H1 (cell line): ENCODE data around the gene GPR176. TPM values are rescaled to one million over a fixed set of nuclear protein-coding genes. Genes with fewer than 3 reads are reported as not detected.

Experiments used
- CTCF ChIA-PET: fragments of 300-600 bp; sonication (Branson Sonifier 250); formaldehyde crosslinking; loops from one replicate; lab custom pipeline; 2021; ENCODE audit not compliant: partially characterized antibody; lab: Charles Lee
- POLR2A ChIA-PET: fragments of 300-600 bp; sonication (Branson Sonifier 250); formaldehyde crosslinking; loops from one replicate; lab custom pipeline; 2021; ENCODE audit warnings: inconsistent platforms; ENCODE audit not compliant: partially characterized antibody; lab: Charles Lee
- DNase-seq, 2 experiments: peaks; one replicate each; pipeline versions ENCODE4 v3.0.0 to v3.0.0-alpha.2; 2010 to 2022; ENCODE audit warnings: low spot score in 2 of 2, low read depth in 1 of 2, mixed read lengths in 1 of 2
- FAIRE-seq: peaks from 2 replicates; lab custom pipeline; 2011; peaks lifted over from hg19 to GRCh38; lab: Jason Lieb, UNC
- H2AFZ ChIP-seq: 2 replicates; pipeline ENCODE4 v1.8.1; 2012; ENCODE audit warnings: low read length, inconsistent platforms
- H2AK5ac ChIP-seq: 2 replicates; pipeline ENCODE4 v1.6.1; 2013; ENCODE audit warnings: low read depth, low read length
- H2BK120ac ChIP-seq: replicated peaks from 2 replicates; pipeline ENCODE3; 2013; ENCODE audit warnings: low read depth, low read length, inconsistent platforms
- H2BK12ac ChIP-seq: 2 replicates; pipeline ENCODE4 v1.6.1; 2013; ENCODE audit warnings: low read depth, low read length
- H2BK15ac ChIP-seq: 2 replicates; pipeline ENCODE4 v1.6.1; 2013; ENCODE audit warnings: low read length
- H2BK20ac ChIP-seq: 2 replicates; pipeline ENCODE4 v1.6.1; 2013; ENCODE audit warnings: low read length
- H2BK5ac ChIP-seq: 2 replicates; pipeline ENCODE4 v1.6.1; 2013; ENCODE audit warnings: low read depth, low read length
- H3K14ac ChIP-seq: 2 replicates; pipeline ENCODE4 v1.6.1; 2013; ENCODE audit warnings: inconsistent platforms; ENCODE audit not compliant: insufficient read length
- H3K18ac ChIP-seq: 2 replicates; pipeline ENCODE4 v1.6.1; 2013; ENCODE audit warnings: low read length; ENCODE audit errors: extremely low read depth
- H3K23ac ChIP-seq: 2 replicates; pipeline ENCODE4 v1.6.1; 2013; ENCODE audit warnings: inconsistent platforms; ENCODE audit not compliant: insufficient read length
- H3K23me2 ChIP-seq: 2 replicates; pipeline ENCODE4 v1.6.1; 2013; ENCODE audit warnings: low read depth, low read length
- H3K27ac ChIP-seq: 2 replicates; pipeline ENCODE4 v1.6.1; 2011; ENCODE audit warnings: low read depth, low read length, inconsistent platforms
- H3K27me3 ChIP-seq, 4 experiments: replicated peaks in 1 of 4; 1 replicate in 1 of 4; 2 replicates in 3 of 4; pipeline versions ENCODE4 v1.6.1 to v1.8.1; 2011 to 2013; ENCODE audit warnings: low read length in 3 of 4, mild to moderate bottlenecking in 3 of 4, inconsistent platforms in 2 of 4, mixed read lengths in 2 of 4, moderate library complexity in 1 of 4; ENCODE audit not compliant: control insufficient read depth in 3 of 4, insufficient read depth in 3 of 4; ENCODE audit errors: extremely low read depth in 1 of 4
- H3K36me3 ChIP-seq, 4 experiments: 2 replicates each; pipeline versions ENCODE4 v1.6.1 to v1.8.1; 2011 to 2013; ENCODE audit warnings: mild to moderate bottlenecking in 4 of 4, low read length in 3 of 4, moderate library complexity in 2 of 4, control low read depth in 1 of 4, inconsistent platforms in 1 of 4; ENCODE audit not compliant: insufficient read depth in 4 of 4, control insufficient read depth in 2 of 4
- H3K4ac ChIP-seq: replicated peaks from 2 replicates; pipeline ENCODE3; 2013; ENCODE audit warnings: low read length, low read depth, mixed read lengths, inconsistent platforms; ENCODE audit not compliant: insufficient read length
- H3K4me1 ChIP-seq, 4 experiments: replicated peaks in 1 of 4; 1 replicate in 1 of 4; 2 replicates in 3 of 4; pipeline versions ENCODE4 v1.6.1 to v1.8.1; 2011 to 2013; ENCODE audit warnings: low read length in 3 of 4, inconsistent platforms in 2 of 4, mixed read lengths in 1 of 4; ENCODE audit not compliant: insufficient read depth in 4 of 4, control insufficient read depth in 3 of 4
- H3K4me2 ChIP-seq, 2 experiments: 2 replicates each; pipeline versions ENCODE4 v1.6.1 to v1.8.1; 2011 to 2013; ENCODE audit warnings: low read depth in 2 of 2, low read length in 2 of 2, control low read depth in 1 of 2, inconsistent platforms in 1 of 2, mild to moderate bottlenecking in 1 of 2; ENCODE audit not compliant: insufficient read depth in 1 of 2
- H3K4me3 ChIP-seq, 4 experiments: fragments of 200-600, 300-600 bp in 1 of 4; sonication (generic), shearing (Covaris generic), sonication (Bioruptor Twin) in 1 of 4; 2 replicates each; pipeline versions ENCODE4 v1.5.1 to v1.8.1; 2011 to 2016; ENCODE audit warnings: low read length in 4 of 4, low read depth in 3 of 4, control low read depth in 2 of 4, inconsistent platforms in 2 of 4, mild to moderate bottlenecking in 2 of 4, mixed read lengths in 1 of 4, moderate library complexity in 1 of 4; ENCODE audit not compliant: insufficient read depth in 2 of 4; ENCODE audit errors: extremely low read depth in 1 of 4
- H3K56ac ChIP-seq: replicated peaks from 2 replicates; pipeline ENCODE3; 2013; ENCODE audit warnings: low read depth, mild to moderate bottlenecking, mixed read lengths, low read length, inconsistent platforms; ENCODE audit not compliant: insufficient read length
- H3K79me1 ChIP-seq: 2 replicates; pipeline ENCODE4 v1.6.1; 2013; ENCODE audit warnings: low read depth, low read length, control low read depth
- H3K79me2 ChIP-seq, 2 experiments: 2 replicates each; pipeline versions ENCODE4 v1.6.1 to v1.8.1; 2012 to 2013; ENCODE audit warnings: low read length in 2 of 2, mild to moderate bottlenecking in 2 of 2, inconsistent platforms in 1 of 2; ENCODE audit not compliant: insufficient read depth in 2 of 2, control insufficient read depth in 1 of 2
- H3K9ac ChIP-seq, 4 experiments: replicated peaks in 1 of 4; 1 replicate in 1 of 4; 2 replicates in 3 of 4; pipeline versions ENCODE4 v1.6.1 to v1.8.1; 2011 to 2013; ENCODE audit warnings: low read depth in 3 of 4, low read length in 3 of 4, control low read depth in 2 of 4, mild to moderate bottlenecking in 2 of 4, moderate library complexity in 2 of 4, inconsistent platforms in 1 of 4; ENCODE audit errors: extremely low read depth in 1 of 4
- H3K9me3 ChIP-seq, 2 experiments: 2 replicates each; pipeline versions ENCODE4 v1.6.1 to v1.8.1; 2012 to 2013; ENCODE audit warnings: mild to moderate bottlenecking in 2 of 2, moderate library complexity in 2 of 2, control low read depth in 1 of 2, inconsistent platforms in 1 of 2, low read depth in 1 of 2, low read length in 1 of 2, mixed read lengths in 1 of 2; ENCODE audit not compliant: insufficient read depth in 2 of 2
- H4K20me1 ChIP-seq, 2 experiments: replicated peaks in 1 of 2; 2 replicates each; pipeline versions ENCODE3 to v1.8.1; 2011 to 2013; ENCODE audit warnings: inconsistent platforms in 2 of 2, low read length in 2 of 2, mild to moderate bottlenecking in 1 of 2; ENCODE audit not compliant: insufficient read depth in 2 of 2, control insufficient read depth in 1 of 2
- H4K5ac ChIP-seq: 2 replicates; pipeline ENCODE4 v1.6.1; 2013; ENCODE audit warnings: low read length, low read depth, mixed read lengths, inconsistent platforms; ENCODE audit not compliant: insufficient read length
- H4K8ac ChIP-seq: 2 replicates; pipeline ENCODE4 v1.8.0; 2013; ENCODE audit warnings: mild to moderate bottlenecking, moderate library complexity, low read length, inconsistent platforms; ENCODE audit not compliant: insufficient read depth; ENCODE audit errors: extremely low read depth
- H4K91ac ChIP-seq: replicated peaks from 2 replicates; pipeline ENCODE3; 2013; ENCODE audit warnings: low read length, mixed read lengths, inconsistent platforms; ENCODE audit not compliant: insufficient read length
- CBX8 ChIP-seq: fragments of 300-800, 300-1000 bp; sonication (generic); IDR thresholded peaks from 2 replicates; pipeline ENCODE4 v1.7.1; 2016; ENCODE audit warnings: low read depth, low read length, borderline replicate concordance
- HDAC6 ChIP-seq: IDR thresholded peaks from one replicate; pipeline ENCODE4 v1.7.1; 2012; ENCODE audit warnings: low read depth, mild to moderate bottlenecking, inconsistent platforms, low read length, moderate library complexity
- RAD21 ChIP-seq, 2 experiments: IDR thresholded peaks in 1 of 2; conservative IDR thresholded peaks in 1 of 2; 2 replicates each; pipeline ENCODE4 v1.6.1; 2011; ENCODE audit warnings: low read depth in 2 of 2, low read length in 2 of 2, improper control_type of control experiment in 1 of 2, inconsistent platforms in 1 of 2, mild to moderate bottlenecking in 1 of 2, moderate library complexity in 1 of 2
- RXRA ChIP-seq: IDR thresholded peaks from 2 replicates; pipeline ENCODE4 v1.6.1; 2011; ENCODE audit warnings: low read depth, mild to moderate bottlenecking, low read length, moderate library complexity; ENCODE audit not compliant: insufficient read depth
- SAP30 ChIP-seq: fragments of 300-600 bp; sonication (generic); IDR thresholded peaks from 2 replicates; pipeline ENCODE4 v1.7.1; 2012; ENCODE audit warnings: low read length, moderate library complexity, mild to moderate bottlenecking, inconsistent platforms; ENCODE audit not compliant: insufficient read depth, insufficient replicate concordance
- YY1 ChIP-seq: IDR thresholded peaks from 2 replicates; pipeline ENCODE4 v1.6.1; 2011; ENCODE audit warnings: low read depth, mild to moderate bottlenecking, low read length
- WGBS, 2 experiments: shearing (Covaris generic) in 1 of 2; methylation state at CpG; one replicate each; pipeline versions ENCODE4 v1.1.6 to v1.1.7; 2013 to 2015; ENCODE audit warnings: low lambda C conversion rate in 2 of 2, mixed read lengths in 2 of 2, inconsistent platforms in 1 of 2, low coverage in 1 of 2, missing lambda C conversion rate in 1 of 2; ENCODE audit not compliant: insufficient replicate concordance in 2 of 2, insufficient coverage in 1 of 2, insufficient read length in 1 of 2; ENCODE audit errors: extremely low coverage in 1 of 2, missing lambda C conversion rate in 1 of 2; 5-methylcytosine and 5-hydroxymethylcytosine counted together
- polyA plus RNA-seq, 7 experiments: library from polyadenylated mRNA; depleted of rRNA in 3 of 7; stranded (reverse) in 5 of 7; unstranded in 2 of 7; fragments of >200 nt in 5 of 7; fragments of 200-250 nt in 2 of 7; gene quantifications; 1 replicate in 5 of 7; 2 replicates in 1 of 7; 4 replicates in 1 of 7; pipeline versions ENCODE4 v1.2.1 to v1.2.3, GENCODE V29; 2011 to 2013; ENCODE audit warnings: missing spikeins in 2 of 7, mixed read lengths in 2 of 7
- total RNA-seq: library from RNA; stranded (reverse); fragmentation: NEBNext Ultra II Directional; extraction: Animal tissue kit (Norgen Biotek cat#: 25700); gene quantifications from 2 replicates; pipeline ENCODE4 v1.2.1, GENCODE V29; 2021

Gene GPR176
- total and polyA plus RNA-seq, 2 of the 8 experiments (the other 6 are each of a cell fraction or from before 2014, with no cell fraction given) = 190 to 281 TPM

DNA sequence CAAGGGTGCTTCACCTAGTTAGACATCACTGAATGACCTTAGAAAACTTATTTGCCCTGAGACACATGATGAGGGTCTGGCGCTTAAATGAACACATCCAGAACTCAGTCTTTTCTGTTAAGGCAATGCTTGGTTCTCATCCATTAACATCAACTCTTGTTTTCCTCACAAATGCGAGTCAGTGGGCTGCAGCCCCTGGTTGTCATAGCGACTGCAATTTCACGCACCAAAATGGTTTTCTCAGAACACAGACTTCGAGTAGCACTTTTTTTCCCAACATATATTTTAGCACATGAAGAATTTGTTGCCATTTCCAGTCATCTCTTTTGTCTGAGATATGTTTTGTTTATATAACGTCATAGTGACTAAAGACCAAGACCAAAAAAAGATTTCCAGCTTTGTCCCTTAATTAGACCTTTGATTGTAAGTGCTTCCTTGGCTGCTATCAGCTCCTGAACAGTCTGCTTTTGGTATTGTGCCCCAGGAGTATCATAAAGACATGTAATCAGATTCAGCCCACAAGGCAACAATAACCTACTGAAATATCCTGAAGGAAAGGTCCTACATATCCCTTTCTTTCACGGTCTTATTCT lies 68.5 kb downstream of the GPR176 start:
- WGBS, 2 experiments = 74% methylated on average over 7 of the region's 7 CpGs; no CpG with 5 or more reads in 1 of the 2 experiments
- peaks cover 8 to 100% of the 10 kb centered on the region in 2 experiments; a peak in 3 of 4 replicates for H3K79me2 ChIP-seq

More for the DNA sequence above, 68.5 kb downstream of the GPR176 start:
- no peak overlapping the region for H2BK15ac ChIP-seq
- no peak overlapping the region for H2BK5ac ChIP-seq
- peaks cover 1 to 18% (median 8%) of the 10 kb centered on the region in 4 experiments; a peak in 4 of 7 replicates for H3K4me1 ChIP-seq
- DNase-seq = no peak
- no peaks in the 10 kb centered on the region for H3K36me3 ChIP-seq
- ChIA-PET CTCF (interaction anchor here (1.3 kb wide), 1 partner anchor 24 kb away, joined by 3 read pairs; no protein-coding TSS in a partner anchor), POLR2A (interaction anchor here (1.2 to 1.9 kb wide), 2 partner anchors 9 to 10 kb away, joined by 4 to 7 read pairs; no protein-coding TSS in a partner anchor)
- H3K4me3 ChIP-seq = no peak overlapping the region
- no peak overlapping the region for H3K14ac ChIP-seq
- H3K18ac ChIP-seq = no peak overlapping the region
- TF ChIP-seq SAP30 (no peak), CBX8 (no peak), YY1 (no peak), HDAC6 (no peak), RXRA (no peak), RAD21 (IDR thresholded peaks at IDR 0.05 in 1 of 2, conservative IDR thresholded peaks at IDR 0.05 in 1 of 2; ENCODE audit: low read depth in 2 of 2, low read length in 2 of 2) (no peak)
- no peak for FAIRE-seq
- H3K4ac ChIP-seq = no peak overlapping the region
- peaks cover 6% of the 10 kb centered on the region; the same call in 1 of the 2 replicates for H3K79me1 ChIP-seq
- no peaks in the 10 kb centered on the region for H3K27me3 ChIP-seq
- H4K8ac ChIP-seq = no peak overlapping the region
- H2BK120ac ChIP-seq = no peak overlapping the region
- H3K4me2 ChIP-seq = no peak overlapping the region
- H4K20me1 ChIP-seq = peaks cover 3 to 13% of the 10 kb centered on the region in 2 experiments
- H2BK12ac ChIP-seq = no peak overlapping the region
- no peak overlapping the region for H2AFZ ChIP-seq
- H4K5ac ChIP-seq = no peak overlapping the region
- no peak overlapping the region for H3K27ac ChIP-seq
- H4K91ac ChIP-seq = no peak overlapping the region
- no peak overlapping the region for H2AK5ac ChIP-seq
- H3K9ac ChIP-seq = no peak overlapping the region
- H3K23ac ChIP-seq = no peak overlapping the region
- H3K56ac ChIP-seq = no peak overlapping the region
- H3K9me3 ChIP-seq = no peaks in the 10 kb centered on the region
- H3K23me2 ChIP-seq = no peaks in the 10 kb centered on the region
- H2BK20ac ChIP-seq = no peak overlapping the region
